Peyer's patch (tissue), 4 donors: ENCODE measurements around the gene ZNF83. TPM values are rescaled to one million over a fixed set of nuclear protein-coding genes. Genes with fewer than 3 reads are reported as not detected.
"Not testable (repeated sequence)": the region's sequence is repeated elsewhere in the genome, so short reads cannot be mapped to it uniquely, and the experiment has no call there.

ENCODE experiments used
- DNase-seq, 3 donors: peaks; one replicate each; pipeline ENCODE4 v3.0.0-alpha.2; 2017 to 2019
- H3K27ac ChIP-seq, 4 donors: fragments of 200-600 bp; sonication (generic); one replicate each; pipeline ENCODE4 v1.5.1; 2016 to 2019
- H3K27me3 ChIP-seq, 2 donors: fragments of 200-600 bp; sonication (generic); one replicate each; pipeline ENCODE4 v1.5.1; 2019
- H3K36me3 ChIP-seq, 3 donors: fragments of 200-600 bp; sonication (generic); one replicate each; pipeline ENCODE4 v1.5.1; 2016 to 2019
- H3K4me1 ChIP-seq, 4 donors: fragments of 200-600 bp; sonication (generic); one replicate each; pipeline ENCODE4 v1.5.1; 2016 to 2019
- H3K4me3 ChIP-seq, 4 donors: fragments of 200-600 bp; sonication (generic); 1 replicate in 3 of 4; 2 replicates in 1 of 4; pipeline ENCODE4 v1.5.1; 2016 to 2019; ENCODE audit warnings: mild to moderate bottlenecking in 1 of 4
- H3K9me3 ChIP-seq, 4 donors: fragments of 200-600 bp; sonication (generic); one replicate each; pipeline ENCODE4 v1.5.1; 2016 to 2019; ENCODE audit warnings: mild to moderate bottlenecking in 1 of 4
- POLR2A ChIP-seq, 2 donors: fragments of 450-650 bp; IDR thresholded peaks; one replicate each; pipeline ENCODE4 v1.5.1; 2017; ENCODE audit warnings: antibody characterized with exemption in 2 of 2, mild to moderate bottlenecking in 2 of 2, moderate library complexity in 2 of 2
- total RNA-seq, 4 donors: library from RNA; depleted of rRNA; stranded (reverse); fragments of >200 nt; gene quantifications; one replicate each; pipeline ENCODE4 v1.1.0, GENCODE V29; 2016
- TF ChIP-seq, protein P1 (sequence below), 6 experiments: fragments of 450-650 bp in 4 of 6; fragments of 200-600 bp in 2 of 6; sonication (generic) in 1 of 6; IDR thresholded peaks; one replicate each; pipeline ENCODE4 v1.5.1; 2017 to 2019; ENCODE audit warnings: antibody characterized with exemption in 6 of 6, mild to moderate bottlenecking in 3 of 6, moderate library complexity in 1 of 6

Gene ZNF83
- total RNA-seq, 4 donors from 2014 or later, result 26.6 to 96.6 (median 38.6) TPM

- peaks cover 0 to 12% (median 0%) of the 10 kb centered on the region in 4 donors for H3K4me1 ChIP-seq
- H3K27ac ChIP-seq, result peak overlapping the region; percentile 79 to 86 (median 83)
- H3K27me3 ChIP-seq, result no peaks in the 10 kb centered on the region
- peak overlapping the region; percentile 64 to 75 (median 68) for H3K4me3 ChIP-seq
- peaks cover 0 to 14% (median 2%) of the 10 kb centered on the region in 4 donors for H3K9me3 ChIP-seq
- TF ChIP-seq, protein P1, sequence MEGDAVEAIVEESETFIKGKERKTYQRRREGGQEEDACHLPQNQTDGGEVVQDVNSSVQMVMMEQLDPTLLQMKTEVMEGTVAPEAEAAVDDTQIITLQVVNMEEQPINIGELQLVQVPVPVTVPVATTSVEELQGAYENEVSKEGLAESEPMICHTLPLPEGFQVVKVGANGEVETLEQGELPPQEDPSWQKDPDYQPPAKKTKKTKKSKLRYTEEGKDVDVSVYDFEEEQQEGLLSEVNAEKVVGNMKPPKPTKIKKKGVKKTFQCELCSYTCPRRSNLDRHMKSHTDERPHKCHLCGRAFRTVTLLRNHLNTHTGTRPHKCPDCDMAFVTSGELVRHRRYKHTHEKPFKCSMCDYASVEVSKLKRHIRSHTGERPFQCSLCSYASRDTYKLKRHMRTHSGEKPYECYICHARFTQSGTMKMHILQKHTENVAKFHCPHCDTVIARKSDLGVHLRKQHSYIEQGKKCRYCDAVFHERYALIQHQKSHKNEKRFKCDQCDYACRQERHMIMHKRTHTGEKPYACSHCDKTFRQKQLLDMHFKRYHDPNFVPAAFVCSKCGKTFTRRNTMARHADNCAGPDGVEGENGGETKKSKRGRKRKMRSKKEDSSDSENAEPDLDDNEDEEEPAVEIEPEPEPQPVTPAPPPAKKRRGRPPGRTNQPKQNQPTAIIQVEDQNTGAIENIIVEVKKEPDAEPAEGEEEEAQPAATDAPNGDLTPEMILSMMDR (IDR thresholded peaks at IDR 0.05), result peak in 5 of 6 experiments; percentile 15 to 54 (median 35)
- peak; percentile 45 to 71 for TF ChIP-seq POLR2A (IDR thresholded peaks at IDR 0.05)
- H3K36me3 ChIP-seq, result peaks cover 0 to 14% (median 0%) of the 10 kb centered on the region in 3 donors
- DNase-seq, result peak; percentile 94 to 98 (median 98)
Observed at GRCh38 chr19:52601025-52601973, 36.9 kb downstream of the ZNF83 start.

- peak overlapping the region; percentile 64 to 75 (median 68) for H3K4me3 ChIP-seq
- DNase-seq, result peak; percentile 23 to 88 (median 82)
Observed at GRCh38 chr19:52600639-52601024, 37.5 kb downstream of the ZNF83 start.

GRCh38 chr19:52599241-52599640 lies 38.9 kb downstream of the ZNF83 start:
- no peaks in the 10 kb centered on the region for H3K27me3 ChIP-seq
- peaks cover 0 to 18% (median 0%) of the 10 kb centered on the region in 3 donors for H3K36me3 ChIP-seq
- H3K4me1 ChIP-seq, result peaks cover 0 to 12% (median 0%) of the 10 kb centered on the region in 4 donors
- H3K9me3 ChIP-seq, result peaks cover 0 to 22% (median 4%) of the 10 kb centered on the region in 4 donors
- TF ChIP-seq POLR2A (IDR thresholded peaks at IDR 0.05), result no peak
- TF ChIP-seq, protein P1 (IDR thresholded peaks at IDR 0.05), result no peak
- DNase-seq, result no peak
- no peak overlapping the region for H3K27ac ChIP-seq
- H3K4me3 ChIP-seq, result no peak overlapping the region

More at GRCh38 chr19:52600639-52601024, 37.5 kb downstream of the ZNF83 start:
- peak overlapping the region; percentile 79 to 86 (median 83) for H3K27ac ChIP-seq
- H3K27me3 ChIP-seq, result no peaks in the 10 kb centered on the region
- peaks cover 0 to 19% (median 0%) of the 10 kb centered on the region in 3 donors for H3K36me3 ChIP-seq
- H3K4me1 ChIP-seq, result peaks cover 0 to 12% (median 0%) of the 10 kb centered on the region in 4 donors
- peaks cover 0 to 17% (median 4%) of the 10 kb centered on the region in 4 donors for H3K9me3 ChIP-seq
- TF ChIP-seq, protein P1 (IDR thresholded peaks at IDR 0.05), result no peak
- TF ChIP-seq POLR2A (IDR thresholded peaks at IDR 0.05), result no peak

- peaks cover 0 to 28% (median 4%) of the 10 kb centered on the region in 4 donors for H3K9me3 ChIP-seq
Observed at GRCh38 chr19:52593441-52593840, 44.7 kb downstream of the ZNF83 start.

GRCh38 chr19:52592301-52592700 lies 45.9 kb downstream of the ZNF83 start:
- Histone ChIP-seq H3K36me3 (peaks cover 0 to 56% (median 0%) of the 10 kb centered on the region in 3 donors), H3K4me3 (no peak overlapping the region), H3K27me3 (no peaks in the 10 kb centered on the region), H3K4me1 (no peaks in the 10 kb centered on the region), H3K9me3 (peaks cover 0 to 31% (median 4%) of the 10 kb centered on the region in 4 donors), H3K27ac (no peak overlapping the region)
- no peak for DNase-seq
- TF ChIP-seq POLR2A (IDR thresholded peaks at IDR 0.05), result no peak

More at GRCh38 chr19:52593441-52593840, 44.7 kb downstream of the ZNF83 start:
- not testable (repeated sequence) for H3K27me3 ChIP-seq, H3K27ac ChIP-seq, H3K4me3 ChIP-seq, H3K4me1 ChIP-seq, DNase-seq
- peaks cover 0 to 48% (median 0%) of the 10 kb centered on the region in 3 donors for H3K36me3 ChIP-seq

DNA sequence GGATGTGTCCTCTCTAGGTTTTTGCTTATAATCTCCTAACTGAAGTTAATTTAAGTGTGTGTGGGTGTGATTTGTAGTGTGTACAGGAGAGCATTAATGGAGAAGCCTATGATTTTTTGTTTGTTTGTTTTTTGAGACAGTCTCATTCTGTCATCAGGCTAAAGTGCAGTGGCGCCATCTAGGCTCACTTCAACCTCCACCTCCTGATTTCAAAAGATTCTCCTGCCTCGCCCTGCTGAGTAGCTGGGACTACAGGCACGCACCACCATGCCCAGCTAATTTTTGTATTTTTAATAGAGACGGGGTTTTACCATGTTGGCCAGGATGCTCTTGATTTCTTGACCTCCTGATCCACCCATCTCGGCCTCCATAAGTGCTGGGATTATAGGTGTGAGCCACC lies 47.4 kb downstream of the ZNF83 start:
- Histone ChIP-seq H3K36me3 (peaks cover 0 to 53% (median 0%) of the 10 kb centered on the region in 3 donors), H3K9me3 (peaks cover 0 to 22% (median 0%) of the 10 kb centered on the region in 4 donors), H3K4me1 (no peaks in the 10 kb centered on the region), H3K27ac (no peak overlapping the region), H3K27me3 (no peaks in the 10 kb centered on the region), H3K4me3 (no peak overlapping the region)
- no peak for DNase-seq
- TF ChIP-seq, protein P1 (IDR thresholded peaks at IDR 0.05), result no peak
- no peak for TF ChIP-seq POLR2A (IDR thresholded peaks at IDR 0.05)
